ENCODE results near the gene NAA20.

Gene NAA20

GRCh38 chr20:20009784-20010253, 7.3 kb upstream of the NAA20 start:
- no peaks in the 10 kb centered on the region for H3K27me3 ChIP-seq (ENCODE audit: insufficient read depth, low read length)
- H3K4me1 ChIP-seq (ENCODE audit: insufficient read depth, low read length) = peaks cover 5% of the 10 kb centered on the region; the same call in 1 of the 2 replicates
- peak overlapping the region; percentile 2; the same call in 1 of the 2 replicates for H3K4me3 ChIP-seq (ENCODE audit: low read length)
- no peak overlapping the region for H3K27ac ChIP-seq (ENCODE audit: low read length)
- no peak overlapping the region for H3K9ac ChIP-seq (ENCODE audit: low read depth, low read length)
- no peaks in the 10 kb centered on the region for H3K9me3 ChIP-seq (ENCODE audit: insufficient read depth, low read depth, low read length)
- H3K36me3 ChIP-seq (ENCODE audit: insufficient read depth, low read depth, low read length) = no peaks in the 10 kb centered on the region

- peaks cover 5% of the 10 kb centered on the region; the same call in 1 of the 2 replicates for H3K4me1 ChIP-seq (ENCODE audit: insufficient read depth, low read length)
- no peaks in the 10 kb centered on the region for H3K27me3 ChIP-seq (ENCODE audit: insufficient read depth, low read length)
- H3K27ac ChIP-seq (ENCODE audit: low read length) = no peak overlapping the region
- H3K9ac ChIP-seq (ENCODE audit: low read depth, low read length) = no peak overlapping the region
- no peaks in the 10 kb centered on the region for H3K36me3 ChIP-seq (ENCODE audit: insufficient read depth, low read depth, low read length)
- H3K4me3 ChIP-seq (ENCODE audit: low read length) = no peak overlapping the region
- H3K9me3 ChIP-seq (ENCODE audit: insufficient read depth, low read depth, low read length) = no peaks in the 10 kb centered on the region
Measured at GRCh38 chr20:20010639-20011500, 6.3 kb upstream of the NAA20 start.

GRCh38 chr20:20012541-20012940, 4.6 kb upstream of the NAA20 start:
- H3K27ac ChIP-seq (ENCODE audit: low read length) = no peak overlapping the region
- no peaks in the 10 kb centered on the region for H3K9me3 ChIP-seq (ENCODE audit: insufficient read depth, low read depth, low read length)
- H3K9ac ChIP-seq (ENCODE audit: low read depth, low read length) = no peak overlapping the region

GRCh38 chr20:20014659-20015058, 2.5 kb upstream of the NAA20 start:
- peaks cover 12% of the 10 kb centered on the region; the same call in 1 of the 2 replicates for H3K4me1 ChIP-seq (ENCODE audit: insufficient read depth, low read length)

More at GRCh38 chr20:20012541-20012940, 4.6 kb upstream of the NAA20 start:
- Histone ChIP-seq H3K4me1 (ENCODE audit: insufficient read depth, low read length) (peaks cover 5% of the 10 kb centered on the region; the same call in 1 of the 2 replicates), H3K4me3 (ENCODE audit: low read length) (no peak overlapping the region), H3K36me3 (ENCODE audit: insufficient read depth, low read depth, low read length) (no peaks in the 10 kb centered on the region), H3K27me3 (ENCODE audit: insufficient read depth, low read length) (no peaks in the 10 kb centered on the region)

GRCh38 chr20:20017844-20018185, 653 bp downstream of the NAA20 start:
- no peaks in the 10 kb centered on the region for H3K27me3 ChIP-seq (ENCODE audit: insufficient read depth, low read length)
- peak overlapping the region; percentile 55; the same call in 1 of the 2 replicates for H3K9ac ChIP-seq (ENCODE audit: low read depth, low read length)
- H3K27ac ChIP-seq (ENCODE audit: low read length) = no peak overlapping the region
- 0 out of 2 replicates have a peak, but pooled peaks cover 6% of the 10 kb centered on the region for H3K36me3 ChIP-seq (ENCODE audit: insufficient read depth, low read depth, low read length)
- H3K4me3 ChIP-seq (ENCODE audit: low read length) = peak overlapping the region; percentile 75
- H3K4me1 ChIP-seq (ENCODE audit: insufficient read depth, low read length) = peaks cover 7% of the 10 kb centered on the region; the same call in 1 of the 2 replicates
- H3K9me3 ChIP-seq (ENCODE audit: insufficient read depth, low read depth, low read length) = no peaks in the 10 kb centered on the region

More at GRCh38 chr20:20014659-20015058, 2.5 kb upstream of the NAA20 start:
- 0 out of 2 replicates have a peak, but pooled peaks cover under 1% of the 10 kb centered on the region for H3K36me3 ChIP-seq (ENCODE audit: insufficient read depth, low read depth, low read length)
- no peak overlapping the region for H3K4me3 ChIP-seq (ENCODE audit: low read length)
- no peak overlapping the region for H3K9ac ChIP-seq (ENCODE audit: low read depth, low read length)
- H3K27ac ChIP-seq (ENCODE audit: low read length) = no peak overlapping the region
- H3K9me3 ChIP-seq (ENCODE audit: insufficient read depth, low read depth, low read length) = no peaks in the 10 kb centered on the region
- H3K27me3 ChIP-seq (ENCODE audit: insufficient read depth, low read length) = no peaks in the 10 kb centered on the region

- Histone ChIP-seq H3K27me3 (ENCODE audit: insufficient read depth, low read length) (no peaks in the 10 kb centered on the region), H3K27ac (ENCODE audit: low read length) (no peak overlapping the region), H3K36me3 (ENCODE audit: insufficient read depth, low read depth, low read length) (peaks cover 7% of the 10 kb centered on the region), H3K4me3 (ENCODE audit: low read length) (peak overlapping the region; percentile 75), H3K9ac (ENCODE audit: low read depth, low read length) (peak overlapping the region; percentile 55; the same call in 1 of the 2 replicates), H3K9me3 (ENCODE audit: insufficient read depth, low read depth, low read length) (no peaks in the 10 kb centered on the region), H3K4me1 (ENCODE audit: insufficient read depth, low read length) (peaks cover 7% of the 10 kb centered on the region; the same call in 1 of the 2 replicates)
Measured at GRCh38 chr20:20018366-20018765, 1.2 kb downstream of the NAA20 start.

- Histone ChIP-seq H3K9ac (ENCODE audit: low read depth, low read length) (no peak overlapping the region), H3K36me3 (ENCODE audit: insufficient read depth, low read depth, low read length) (peaks cover 15% of the 10 kb centered on the region), H3K4me1 (ENCODE audit: insufficient read depth, low read length) (peaks cover 7% of the 10 kb centered on the region; the same call in 1 of the 2 replicates), H3K27ac (ENCODE audit: low read length) (no peak overlapping the region), H3K9me3 (ENCODE audit: insufficient read depth, low read depth, low read length) (no peaks in the 10 kb centered on the region), H3K4me3 (ENCODE audit: low read length) (no peak overlapping the region), H3K27me3 (ENCODE audit: insufficient read depth, low read length) (no peaks in the 10 kb centered on the region)
Measured at GRCh38 chr20:20019123-20019522, 2.0 kb downstream of the NAA20 start.

GRCh38 chr20:20020908-20021307, 3.7 kb downstream of the NAA20 start:
- Histone ChIP-seq H3K36me3 (ENCODE audit: insufficient read depth, low read depth, low read length) (peaks cover 20% of the 10 kb centered on the region), H3K27me3 (ENCODE audit: insufficient read depth, low read length) (no peaks in the 10 kb centered on the region), H3K27ac (ENCODE audit: low read length) (no peak overlapping the region), H3K4me3 (ENCODE audit: low read length) (no peak overlapping the region), H3K4me1 (ENCODE audit: insufficient read depth, low read length) (peaks cover 7% of the 10 kb centered on the region; the same call in 1 of the 2 replicates), H3K9me3 (ENCODE audit: insufficient read depth, low read depth, low read length) (no peaks in the 10 kb centered on the region), H3K9ac (ENCODE audit: low read depth, low read length) (no peak overlapping the region)

- Histone ChIP-seq H3K9me3 (ENCODE audit: insufficient read depth, low read depth, low read length) (no peaks in the 10 kb centered on the region), H3K9ac (ENCODE audit: low read depth, low read length) (no peak overlapping the region), H3K27me3 (ENCODE audit: insufficient read depth, low read length) (no peaks in the 10 kb centered on the region), H3K4me1 (ENCODE audit: insufficient read depth, low read length) (peaks cover 7% of the 10 kb centered on the region; the same call in 1 of the 2 replicates), H3K36me3 (ENCODE audit: insufficient read depth, low read depth, low read length) (peaks cover 30% of the 10 kb centered on the region), H3K4me3 (ENCODE audit: low read length) (no peak overlapping the region), H3K27ac (ENCODE audit: low read length) (no peak overlapping the region)
Measured at GRCh38 chr20:20021835-20022234, 4.7 kb downstream of the NAA20 start.

GRCh38 chr20:20022498-20022897, 5.3 kb downstream of the NAA20 start:
- Histone ChIP-seq H3K27me3 (ENCODE audit: insufficient read depth, low read length) (no peaks in the 10 kb centered on the region), H3K36me3 (ENCODE audit: insufficient read depth, low read depth, low read length) (peaks cover 36% of the 10 kb centered on the region), H3K27ac (ENCODE audit: low read length) (no peak overlapping the region), H3K4me1 (ENCODE audit: insufficient read depth, low read length) (peaks cover 7% of the 10 kb centered on the region; the same call in 1 of the 2 replicates), H3K4me3 (ENCODE audit: low read length) (no peak overlapping the region), H3K9ac (ENCODE audit: low read depth, low read length) (no peak overlapping the region), H3K9me3 (ENCODE audit: insufficient read depth, low read depth, low read length) (no peaks in the 10 kb centered on the region)

- no peaks in the 10 kb centered on the region for H3K9me3 ChIP-seq (ENCODE audit: insufficient read depth, low read depth, low read length)
- H3K27me3 ChIP-seq (ENCODE audit: insufficient read depth, low read length) = no peaks in the 10 kb centered on the region
- H3K9ac ChIP-seq (ENCODE audit: low read depth, low read length) = no peak overlapping the region
- H3K36me3 ChIP-seq (ENCODE audit: insufficient read depth, low read depth, low read length) = peaks cover 43% of the 10 kb centered on the region
- no peak overlapping the region for H3K27ac ChIP-seq (ENCODE audit: low read length)
- no peak overlapping the region for H3K4me3 ChIP-seq (ENCODE audit: low read length)
- peaks cover 2% of the 10 kb centered on the region; the same call in 1 of the 2 replicates for H3K4me1 ChIP-seq (ENCODE audit: insufficient read depth, low read length)
Measured at GRCh38 chr20:20023395-20023794, 6.2 kb downstream of the NAA20 start.

GRCh38 chr20:20024942-20025341, 7.8 kb downstream of the NAA20 start:
- Histone ChIP-seq H3K27me3 (ENCODE audit: insufficient read depth, low read length) (no peaks in the 10 kb centered on the region), H3K9ac (ENCODE audit: low read depth, low read length) (no peak overlapping the region), H3K4me1 (ENCODE audit: insufficient read depth, low read length) (no peaks in the 10 kb centered on the region), H3K4me3 (ENCODE audit: low read length) (no peak overlapping the region), H3K9me3 (ENCODE audit: insufficient read depth, low read depth, low read length) (no peaks in the 10 kb centered on the region), H3K27ac (ENCODE audit: low read length) (no peak overlapping the region), H3K36me3 (ENCODE audit: insufficient read depth, low read depth, low read length) (peaks cover 46% of the 10 kb centered on the region)
